Mesendoderm (in vitro differentiated cells): Measurements from ENCODE around the gene CDH15.

Source experiments
- DNase-seq: peaks from one replicate; pipeline ENCODE4 v3.0.0; 2013
- H2AK5ac ChIP-seq: 2 replicates; pipeline ENCODE4 v1.6.1; 2013; ENCODE audit warnings: low read length, inconsistent platforms
- H2BK120ac ChIP-seq: 2 replicates; pipeline ENCODE4 v1.6.1; 2013; ENCODE audit warnings: low read depth, mild to moderate bottlenecking, low read length, moderate library complexity, mixed read lengths
- H2BK15ac ChIP-seq: replicated peaks from 2 replicates; pipeline ENCODE4 v1.6.1; 2013; ENCODE audit warnings: low read depth, mild to moderate bottlenecking, moderate library complexity
- H2BK5ac ChIP-seq: 2 replicates; pipeline ENCODE4 v1.6.1; 2013; ENCODE audit warnings: low read length, inconsistent platforms
- H3K18ac ChIP-seq: 2 replicates; pipeline ENCODE4 v1.6.1; 2013; ENCODE audit warnings: mild to moderate bottlenecking, low read length, mixed read lengths
- H3K23ac ChIP-seq: one replicate; pipeline ENCODE4 v1.6.1; 2013; ENCODE audit warnings: low read length
- H3K27ac ChIP-seq: 2 replicates; pipeline ENCODE4 v1.5.1; 2013; ENCODE audit warnings: low read depth, mild to moderate bottlenecking, inconsistent platforms, low read length, moderate library complexity
- H3K27me3 ChIP-seq: 2 replicates; pipeline ENCODE4 v1.6.1; 2013; ENCODE audit warnings: low read length, control low read depth, mild to moderate bottlenecking, inconsistent platforms; ENCODE audit not compliant: insufficient read depth, poor library complexity
- H3K36me3 ChIP-seq: 2 replicates; pipeline ENCODE4 v1.6.1; 2013; ENCODE audit warnings: low read length, inconsistent platforms; ENCODE audit not compliant: control insufficient read depth, insufficient read depth
- H3K4ac ChIP-seq: one replicate; pipeline ENCODE4 v1.6.1; 2013; ENCODE audit warnings: low read depth, mild to moderate bottlenecking, low read length, moderate library complexity
- H3K4me1 ChIP-seq: 2 replicates; pipeline ENCODE4 v1.6.1; 2013; ENCODE audit warnings: low read depth, low read length, inconsistent platforms; ENCODE audit not compliant: control insufficient read depth
- H3K4me2 ChIP-seq: 2 replicates; pipeline ENCODE4 v1.6.1; 2013; ENCODE audit warnings: low read length
- H3K4me3 ChIP-seq: 2 replicates; pipeline ENCODE4 v1.5.1; 2013; ENCODE audit warnings: mild to moderate bottlenecking, low read length
- H3K56ac ChIP-seq: one replicate; pipeline ENCODE4 v1.6.1; 2013; ENCODE audit warnings: low read length
- H3K79me1 ChIP-seq: 2 replicates; pipeline ENCODE4 v1.6.1; 2013; ENCODE audit warnings: low read length, inconsistent platforms
- H3K79me2 ChIP-seq: 2 replicates; pipeline ENCODE4 v1.6.1; 2013; ENCODE audit warnings: mild to moderate bottlenecking, low read length; ENCODE audit not compliant: control insufficient read depth, insufficient read depth
- H3K9ac ChIP-seq: 2 replicates; pipeline ENCODE4 v1.6.1; 2013; ENCODE audit warnings: low read length, inconsistent platforms
- H4K5ac ChIP-seq: one replicate; pipeline ENCODE4 v1.6.1; 2013; ENCODE audit warnings: low read length
- H4K8ac ChIP-seq: one replicate; pipeline ENCODE4 v1.6.1; 2013; ENCODE audit warnings: low read depth, mild to moderate bottlenecking, control low read depth, low read length, moderate library complexity
- WGBS: extraction: QIAGEN DNeasy Blood & Tissue Kit; methylation state at CpG from one replicate; pipeline ENCODE4 v1.1.7; 2013; ENCODE audit warnings: low lambda C conversion rate, missing lambda C conversion rate; ENCODE audit not compliant: insufficient coverage; ENCODE audit errors: extremely low coverage; 5-methylcytosine and 5-hydroxymethylcytosine counted together

Gene CDH15

DNA sequence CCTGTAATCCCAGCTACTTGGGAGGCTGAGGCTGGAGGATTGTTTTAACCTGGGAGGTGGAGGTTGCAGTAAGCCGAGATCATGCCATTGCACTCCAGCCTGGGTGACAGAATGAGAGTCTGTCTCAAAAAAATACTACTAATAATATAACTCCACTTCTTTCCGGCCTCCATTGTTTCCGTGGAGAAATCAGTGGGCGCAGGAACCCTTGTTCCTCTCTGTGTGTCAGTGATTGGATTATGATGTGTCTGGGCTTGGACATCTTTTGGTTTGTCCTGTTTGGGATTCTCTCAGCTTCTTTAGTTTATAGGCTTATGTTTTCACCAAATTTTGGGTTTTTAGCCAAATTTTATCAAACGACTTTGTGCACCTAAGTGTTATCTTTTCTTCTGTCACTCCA, 41.1 kb upstream of the CDH15 start:
- no peak overlapping the region for H2BK15ac ChIP-seq
- no peak overlapping the region for H4K8ac ChIP-seq
- no CpG with 5 or more reads among the region's 5 CpGs for WGBS
- no peak overlapping the region for H3K27ac ChIP-seq
- no peak overlapping the region for H4K5ac ChIP-seq
- no peak overlapping the region for H3K4ac ChIP-seq
- H2AK5ac ChIP-seq = no peak overlapping the region
- no peak overlapping the region for H3K4me2 ChIP-seq
- no peak overlapping the region for H3K18ac ChIP-seq
- H3K27me3 ChIP-seq = no peaks in the 10 kb centered on the region
- no peak overlapping the region for H3K4me3 ChIP-seq
- no peak for DNase-seq
- peaks cover 2% of the 10 kb centered on the region for H3K36me3 ChIP-seq
- no peak overlapping the region for H3K56ac ChIP-seq
- H3K4me1 ChIP-seq = no peaks in the 10 kb centered on the region
- no peak overlapping the region for H3K9ac ChIP-seq
- H3K79me2 ChIP-seq = no peaks in the 10 kb centered on the region
- no peaks in the 10 kb centered on the region for H3K79me1 ChIP-seq
- H2BK120ac ChIP-seq = no peak overlapping the region
- no peak overlapping the region for H2BK5ac ChIP-seq
- H3K23ac ChIP-seq = no peak overlapping the region

DNA sequence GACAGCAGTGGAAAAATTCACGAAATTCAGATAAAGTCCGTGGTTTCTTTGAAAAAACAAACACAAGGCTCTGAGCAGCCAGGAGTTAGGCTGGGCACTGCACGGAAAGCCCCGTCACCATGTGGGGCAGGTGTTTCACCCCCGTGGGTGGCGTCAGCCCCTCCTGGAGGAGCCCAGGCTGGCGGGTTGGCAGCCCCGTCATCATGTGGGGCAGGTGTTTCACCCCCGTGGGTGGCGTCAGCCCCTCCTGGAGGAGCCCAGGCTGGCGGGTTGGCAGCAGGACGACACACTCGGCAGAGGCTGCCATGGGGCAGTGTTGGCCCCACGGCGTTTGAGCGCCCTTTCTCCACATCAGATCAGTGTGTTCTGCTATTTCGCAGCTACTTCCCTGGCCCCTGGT, 39.8 kb upstream of the CDH15 start:
- H3K79me1 ChIP-seq = no peaks in the 10 kb centered on the region
- H3K9ac ChIP-seq = no peak overlapping the region
- no peak overlapping the region for H3K23ac ChIP-seq
- H3K4me3 ChIP-seq = no peak overlapping the region
- H2BK15ac ChIP-seq = no peak overlapping the region
- no peak overlapping the region for H2BK120ac ChIP-seq
- peaks cover 2% of the 10 kb centered on the region for H3K36me3 ChIP-seq
- H3K4me2 ChIP-seq = no peak overlapping the region
- no peaks in the 10 kb centered on the region for H3K79me2 ChIP-seq
- no peak overlapping the region for H3K56ac ChIP-seq
- H2BK5ac ChIP-seq = no peak overlapping the region
- WGBS = no CpG with 5 or more reads among the region's 17 CpGs
- no peaks in the 10 kb centered on the region for H3K27me3 ChIP-seq
- no peak for DNase-seq
- H4K5ac ChIP-seq = no peak overlapping the region
- no peak overlapping the region for H4K8ac ChIP-seq
- no peak overlapping the region for H3K27ac ChIP-seq
- H3K4me1 ChIP-seq = no peaks in the 10 kb centered on the region
- H2AK5ac ChIP-seq = no peak overlapping the region
- no peak overlapping the region for H3K4ac ChIP-seq
- H3K18ac ChIP-seq = no peak overlapping the region

DNA sequence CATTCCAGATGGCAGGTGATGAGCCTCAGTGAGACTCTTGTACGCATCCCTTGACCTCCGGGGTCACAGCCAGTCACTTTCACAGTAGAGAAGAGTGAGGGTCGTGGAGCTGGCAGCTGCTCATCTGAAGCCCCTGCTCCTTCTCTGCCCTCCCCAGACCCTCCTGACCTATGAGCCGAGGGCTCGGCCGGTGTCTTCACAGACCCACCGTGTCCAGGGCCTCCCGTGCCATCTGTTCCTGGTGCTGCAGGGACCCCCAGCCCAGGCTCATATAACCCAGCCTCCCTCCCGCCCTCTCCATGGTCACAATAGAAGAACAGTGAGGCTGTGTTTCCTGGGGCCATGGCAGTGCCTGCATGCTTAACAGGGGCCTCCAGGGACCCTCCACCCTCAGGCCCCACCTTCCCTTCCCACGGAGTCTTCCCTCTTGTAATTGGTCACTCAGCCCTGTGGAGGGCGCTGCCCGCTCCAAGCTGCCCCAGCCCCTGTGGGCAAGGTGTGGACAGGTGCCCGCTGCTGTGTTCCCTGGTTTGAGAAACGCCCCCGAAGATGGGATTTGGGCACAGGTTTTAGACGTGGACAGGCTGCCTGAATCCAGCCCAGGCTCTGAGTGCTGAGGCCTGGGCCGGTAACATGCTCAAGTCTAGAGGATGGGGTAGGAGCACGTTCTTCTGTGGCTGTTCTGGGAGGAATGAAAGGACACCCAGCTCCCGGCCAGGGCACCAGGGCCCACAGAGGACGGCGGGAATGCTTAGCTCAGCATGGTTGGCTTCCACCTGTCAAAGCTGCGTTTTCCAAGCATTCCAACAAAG, 39.1 kb upstream of the CDH15 start:
- Histone ChIP-seq H2BK15ac (no peak overlapping the region), H3K79me2 (no peaks in the 10 kb centered on the region), H3K56ac (no peak overlapping the region), H3K4ac (no peak overlapping the region), H2AK5ac (no peak overlapping the region), H4K8ac (no peak overlapping the region), H3K4me1 (no peaks in the 10 kb centered on the region), H3K4me3 (no peak overlapping the region), H2BK5ac (no peak overlapping the region), H3K27ac (no peak overlapping the region), H2BK120ac (no peak overlapping the region), H4K5ac (no peak overlapping the region), H3K79me1 (no peaks in the 10 kb centered on the region), H3K36me3 (peaks cover 2% of the 10 kb centered on the region), H3K18ac (no peak overlapping the region), H3K4me2 (no peak overlapping the region), H3K27me3 (no peaks in the 10 kb centered on the region), H3K23ac (no peak overlapping the region), H3K9ac (no peak overlapping the region)
- no CpG with 5 or more reads among the region's 22 CpGs for WGBS
- no peak for DNase-seq

DNA sequence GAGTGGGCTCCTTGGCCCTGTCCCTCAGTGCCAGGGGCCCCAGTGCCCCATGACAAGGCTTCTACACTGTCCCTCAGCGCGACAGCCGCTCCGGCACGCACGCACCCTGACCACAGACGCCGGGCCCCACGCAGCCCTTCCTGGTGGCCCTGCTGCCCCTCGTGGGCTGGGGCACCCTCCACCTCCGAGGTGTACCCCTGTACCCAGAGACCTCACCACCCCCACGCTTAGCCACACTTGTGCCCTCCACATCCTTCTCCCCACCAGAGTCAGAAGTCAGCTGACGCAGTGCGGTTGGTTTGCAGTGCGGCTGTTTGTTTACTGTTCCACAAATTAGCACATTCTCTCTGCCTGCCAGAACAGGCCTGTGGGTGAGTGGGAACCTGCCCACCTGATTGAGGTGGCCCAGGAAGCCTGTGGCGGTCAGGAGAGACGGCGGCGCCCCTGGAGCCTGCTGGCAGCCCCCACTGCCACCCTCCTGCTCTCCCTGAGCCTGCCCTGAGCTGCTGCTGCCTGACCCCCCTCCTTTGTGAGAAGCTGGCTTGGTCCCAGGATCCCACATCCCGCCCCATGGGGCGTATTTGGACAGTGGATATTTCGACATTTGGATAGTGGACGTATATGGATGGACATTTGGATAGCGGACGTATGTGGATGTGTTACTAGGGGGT, 38.0 kb upstream of the CDH15 start:
- no peak overlapping the region for H3K23ac ChIP-seq
- no peak overlapping the region for H4K8ac ChIP-seq
- no peak overlapping the region for H2BK120ac ChIP-seq
- H3K4me2 ChIP-seq = no peak overlapping the region
- no peaks in the 10 kb centered on the region for H3K4me1 ChIP-seq
- no peak overlapping the region for H3K4ac ChIP-seq
- no peak overlapping the region for H3K27ac ChIP-seq
- no peak for DNase-seq
- no peak overlapping the region for H3K4me3 ChIP-seq
- no peaks in the 10 kb centered on the region for H3K27me3 ChIP-seq
- no peak overlapping the region for H4K5ac ChIP-seq
- no peak overlapping the region for H2BK5ac ChIP-seq
- no CpG with 5 or more reads among the region's 25 CpGs for WGBS
- H2BK15ac ChIP-seq = no peak overlapping the region
- no peak overlapping the region for H3K18ac ChIP-seq
- H3K9ac ChIP-seq = no peak overlapping the region
- H2AK5ac ChIP-seq = no peak overlapping the region
- no peaks in the 10 kb centered on the region for H3K79me1 ChIP-seq
- no peaks in the 10 kb centered on the region for H3K79me2 ChIP-seq
- H3K56ac ChIP-seq = no peak overlapping the region
- H3K36me3 ChIP-seq = peaks cover 2% of the 10 kb centered on the region

DNA sequence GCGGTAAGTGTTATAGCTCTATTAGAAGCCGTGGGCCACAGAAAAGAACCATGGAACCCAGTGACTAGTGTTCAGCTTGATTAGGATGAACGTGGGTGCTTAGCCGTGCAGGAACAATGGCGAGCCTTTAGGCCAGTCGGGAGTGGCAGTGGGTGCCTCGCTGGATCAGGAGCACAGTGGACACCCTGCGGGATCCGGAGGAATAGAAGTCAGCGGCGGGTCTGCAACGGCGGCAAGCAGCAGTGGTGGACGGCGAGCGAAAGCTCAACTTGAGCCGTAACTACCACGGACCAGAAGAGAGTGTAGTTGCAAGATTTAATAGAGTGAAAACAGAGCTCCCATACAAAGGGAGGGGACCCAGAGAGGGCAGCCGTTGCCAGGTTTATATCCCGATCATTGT, 37.3 kb upstream of the CDH15 start:
- no peak overlapping the region for H3K4ac ChIP-seq
- H2AK5ac ChIP-seq = no peak overlapping the region
- H3K79me2 ChIP-seq = no peaks in the 10 kb centered on the region
- H4K8ac ChIP-seq = no peak overlapping the region
- no peak overlapping the region for H2BK5ac ChIP-seq
- no peaks in the 10 kb centered on the region for H3K27me3 ChIP-seq
- DNase-seq = no peak
- H3K4me1 ChIP-seq = no peaks in the 10 kb centered on the region
- no peak overlapping the region for H3K23ac ChIP-seq
- no peak overlapping the region for H2BK120ac ChIP-seq
- peaks cover 2% of the 10 kb centered on the region for H3K36me3 ChIP-seq
- H3K4me3 ChIP-seq = no peak overlapping the region
- no peak overlapping the region for H3K9ac ChIP-seq
- H4K5ac ChIP-seq = no peak overlapping the region
- H3K79me1 ChIP-seq = no peaks in the 10 kb centered on the region
- no peak overlapping the region for H2BK15ac ChIP-seq
- H3K27ac ChIP-seq = no peak overlapping the region
- no peak overlapping the region for H3K4me2 ChIP-seq
- WGBS = no CpG with 5 or more reads among the region's 20 CpGs
- H3K56ac ChIP-seq = no peak overlapping the region
- H3K18ac ChIP-seq = no peak overlapping the region
